IMR-90 (cell line): ENCODE data around the gene PKNOX1. TPM values are rescaled to one million over a fixed set of nuclear protein-coding genes. Genes with fewer than 3 reads are reported as not detected.
A peak's percentile ranks its signal among the peaks of the same experiment; 100 is the strongest.
"Not testable (repeated sequence)": the region's sequence is repeated elsewhere in the genome, so short reads cannot be mapped to it uniquely, and the experiment has no call there.

Source experiments
- ATAC-seq: fragments of 200-7000 bp; cut with Tn5 transposase; 2 replicates; pipeline ENCODE4 v1.9.1; 2020; ENCODE audit warnings: low read depth, mild to moderate bottlenecking, moderate library complexity
- BruUV-seq: library from RNA; stranded (reverse); fragments of 400-500 nt; replicated peaks from 2 replicates; lab custom pipeline; 2021; lab: Mats Ljungman, UMichigan
- CTCF ChIA-PET: fragments of 300-600 bp; formaldehyde crosslinking; extraction: SDS; loops from one replicate; lab custom pipeline; 2021; ENCODE audit warnings: antibody characterized with exemption; lab: Yijun Ruan, JAX
- POLR2A ChIA-PET: fragments of 300-600 bp; sonication (Branson Sonifier 250); formaldehyde crosslinking; loops from one replicate; lab custom pipeline; 2022; ENCODE audit warnings: antibody characterized with exemption; ENCODE audit not compliant: unreplicated experiment; lab: Charles Lee
- DNase-seq: peaks from one replicate; pipeline ENCODE4 v3.0.0; 2013
- H2AFZ ChIP-seq: replicated peaks from 2 replicates; pipeline ENCODE3; 2013; ENCODE audit warnings: low read length, mild to moderate bottlenecking; ENCODE audit not compliant: poor library complexity
- H2AK5ac ChIP-seq: 2 replicates; pipeline ENCODE4 v1.6.1; 2013; ENCODE audit warnings: low read depth, low read length, inconsistent platforms
- H2AK9ac ChIP-seq: replicated peaks from 2 replicates; pipeline ENCODE3; 2013; ENCODE audit warnings: mild to moderate bottlenecking, low read depth, low read length, moderate library complexity; ENCODE audit not compliant: poor library complexity
- H2BK120ac ChIP-seq: 2 replicates; pipeline ENCODE4 v1.6.1; 2013; ENCODE audit warnings: low read depth, low read length, inconsistent platforms
- H2BK15ac ChIP-seq: 3 replicates; pipeline ENCODE4 v1.6.1; 2013; ENCODE audit warnings: low read depth, low read length, inconsistent platforms
- H2BK20ac ChIP-seq: 2 replicates; pipeline ENCODE4 v1.6.1; 2013; ENCODE audit warnings: low read depth, mild to moderate bottlenecking, inconsistent platforms, low read length, moderate library complexity
- H2BK5ac ChIP-seq: 2 replicates; pipeline ENCODE4 v1.6.1; 2013; ENCODE audit warnings: mild to moderate bottlenecking, low read depth, low read length, inconsistent platforms; ENCODE audit not compliant: poor library complexity, severe bottlenecking
- H3K14ac ChIP-seq: replicated peaks from 2 replicates; pipeline ENCODE4 v1.6.1; 2013; ENCODE audit warnings: low read depth, low read length, inconsistent platforms
- H3K18ac ChIP-seq: 2 replicates; pipeline ENCODE4 v1.6.1; 2013; ENCODE audit warnings: low read depth, low read length, control low read depth
- H3K23ac ChIP-seq: 2 replicates; pipeline ENCODE4 v1.6.1; 2013; ENCODE audit warnings: low read depth, low read length, inconsistent platforms
- H3K27ac ChIP-seq: 2 replicates; pipeline ENCODE4 v1.5.1; 2013; ENCODE audit warnings: mild to moderate bottlenecking, control low read depth, low read length; ENCODE audit not compliant: insufficient read depth
- H3K27me3 ChIP-seq: 2 replicates; pipeline ENCODE4 v1.6.1; 2013; ENCODE audit warnings: low read length; ENCODE audit not compliant: control insufficient read depth, insufficient read depth
- H3K36me3 ChIP-seq: 2 replicates; pipeline ENCODE4 v1.6.1; 2013; ENCODE audit warnings: low read length, mixed read lengths; ENCODE audit not compliant: control insufficient read depth, insufficient read depth
- H3K4ac ChIP-seq: 2 replicates; pipeline ENCODE4 v1.6.1; 2013; ENCODE audit warnings: low read depth, low read length, inconsistent platforms
- H3K4me1 ChIP-seq: 2 replicates; pipeline ENCODE4 v1.6.1; 2013; ENCODE audit warnings: low read length, mixed read lengths; ENCODE audit not compliant: control insufficient read depth, insufficient read depth
- H3K4me2 ChIP-seq: 2 replicates; pipeline ENCODE4 v1.6.1; 2013; ENCODE audit warnings: low read depth, mild to moderate bottlenecking, control low read depth, low read length, moderate library complexity
- H3K4me3 ChIP-seq: 2 replicates; pipeline ENCODE4 v1.5.1; 2013; ENCODE audit warnings: low read depth, mild to moderate bottlenecking, control low read depth, low read length, moderate library complexity; ENCODE audit not compliant: insufficient read depth
- H3K56ac ChIP-seq: 2 replicates; pipeline ENCODE4 v1.6.1; 2013; ENCODE audit warnings: low read length, inconsistent platforms; ENCODE audit not compliant: insufficient read depth; ENCODE audit errors: extremely low read depth
- H3K79me1 ChIP-seq, 2 experiments: 2 replicates each; pipeline ENCODE4 v1.6.1; 2013; ENCODE audit warnings: low read length in 2 of 2, inconsistent platforms in 1 of 2, low read depth in 1 of 2
- H3K9ac ChIP-seq: 2 replicates; pipeline ENCODE4 v1.6.1; 2013; ENCODE audit warnings: low read depth, low read length, control low read depth
- H3K9me1 ChIP-seq: 2 replicates; pipeline ENCODE4 v1.6.1; 2013; ENCODE audit warnings: low read length, inconsistent platforms; ENCODE audit not compliant: insufficient read depth
- H3K9me3 ChIP-seq: 2 replicates; pipeline ENCODE4 v1.6.1; 2013; ENCODE audit warnings: low read length; ENCODE audit not compliant: control insufficient read depth, insufficient read depth
- H4K20me1 ChIP-seq: 2 replicates; pipeline ENCODE4 v1.6.1; 2013; ENCODE audit warnings: low read length, inconsistent platforms; ENCODE audit not compliant: insufficient read depth
- H4K5ac ChIP-seq: 2 replicates; pipeline ENCODE4 v1.6.1; 2013; ENCODE audit warnings: mild to moderate bottlenecking, low read depth, low read length, control low read depth
- H4K8ac ChIP-seq, 2 experiments: 2 replicates each; pipeline ENCODE4 v1.6.1; 2013; ENCODE audit warnings: low read depth in 2 of 2, low read length in 2 of 2, control low read depth in 1 of 2, inconsistent platforms in 1 of 2
- H4K91ac ChIP-seq: 2 replicates; pipeline ENCODE4 v1.6.1; 2013; ENCODE audit warnings: low read depth, low read length, inconsistent platforms; ENCODE audit not compliant: insufficient read depth
- CHD1 ChIP-seq: IDR thresholded peaks from 2 replicates; pipeline ENCODE4 v1.6.1; 2012; ENCODE audit warnings: low read depth, low read length, improper control_type of control experiment
- MAFK ChIP-seq: IDR thresholded peaks from 2 replicates; pipeline ENCODE4 v1.6.1; 2012; ENCODE audit warnings: low read depth, low read length, improper control_type of control experiment
- WGBS, 2 experiments: methylation state at CpG; one replicate each; pipeline versions ENCODE4 v1.1.5 to v1.1.7; 2013; ENCODE audit warnings: missing lambda C conversion rate in 2 of 2; ENCODE audit not compliant: insufficient read length in 1 of 2; ENCODE audit errors: extremely low coverage in 2 of 2; 5-methylcytosine and 5-hydroxymethylcytosine counted together
- dilution Hi-C: fragments of 300-500 bp; cut with HindIII; formaldehyde crosslinking; loops from one replicate; pipeline ENCODE4 v1.14.3; 2018; ENCODE audit warnings: low sequenced_read_pairs; ENCODE audit not compliant: unreplicated experiment
- in situ Hi-C: fragments of 300-500 bp; cut with MboI; formaldehyde crosslinking; loops from 3 replicates; pipeline ENCODE4 v1.14.3; 2019; ENCODE audit warnings: low sequenced_read_pairs, inconsistent platforms, mixed read lengths
- intact Hi-C: fragments of 100-400 bp; cut with micrococcal nuclease; formaldehyde crosslinking; loops from 2 replicates; pipeline ENCODE4 v1.10.0; 2022
- polyA plus RNA-seq, 3 experiments: library from polyadenylated mRNA; depleted of rRNA; stranded (reverse); fragments of >200 nt; gene quantifications; 2 replicates each; pipeline ENCODE4 v1.2.3, GENCODE V29; 2012; ENCODE audit warnings: low replicate concordance in 1 of 3
- total RNA-seq: library from RNA; depleted of rRNA; stranded (reverse); fragments of >200 nt; gene quantifications from 2 replicates; pipeline ENCODE4 v1.2.3, GENCODE V29; 2012

PKNOX1 gene
- total and polyA plus RNA-seq, 2 of the 4 experiments (the other 2 are of a cell fraction), result 35.0 to 61.0 TPM

DNA sequence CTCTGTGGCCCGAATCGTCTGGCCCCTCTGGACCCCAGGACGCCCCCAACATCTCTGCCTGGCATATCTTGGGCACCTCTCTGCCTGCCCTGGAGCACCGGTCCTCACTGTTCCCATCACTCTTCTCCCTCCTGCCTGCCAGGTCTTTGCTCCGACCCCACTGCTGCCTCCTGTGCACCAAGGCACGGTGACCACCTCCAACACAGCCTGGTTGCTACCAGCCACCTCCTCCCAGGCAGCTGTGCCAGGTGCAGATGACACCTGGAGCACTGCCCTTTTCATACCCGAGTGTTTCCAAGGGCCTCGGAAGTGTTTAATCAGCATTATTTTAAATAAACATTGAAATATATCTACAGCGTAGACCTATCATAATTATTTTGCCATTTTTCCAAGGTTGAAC is 31.3 kb downstream of the PKNOX1 start:
- no peak overlapping the region for H3K9ac ChIP-seq
- H4K8ac ChIP-seq, result no peak overlapping the region
- H2BK120ac ChIP-seq, result no peak overlapping the region
- H3K23ac ChIP-seq, result 0 out of 2 replicates have a peak overlapping the region, but pooled peaks have one; percentile 26
- ChIA-PET POLR2A (no interaction called here), CTCF (no interaction called here)
- no peak overlapping the region for H2BK15ac ChIP-seq
- intact Hi-C loops (no loop called here), dilution Hi-C loops (no loop called here), in situ Hi-C loops (no loop called here)
- no peak overlapping the region; the same call in 1 of the 2 replicates for H3K14ac ChIP-seq
- H4K5ac ChIP-seq, result no peak overlapping the region; the same call in 1 of the 2 replicates
- no peak overlapping the region for H3K18ac ChIP-seq
- no peak overlapping the region for H3K4me3 ChIP-seq
- peaks cover 3% of the 10 kb centered on the region; the same call in 1 of the 2 replicates for H4K20me1 ChIP-seq
- peaks cover 9% of the 10 kb centered on the region for H3K9me1 ChIP-seq
- ATAC-seq, result no peak
- H2AK9ac ChIP-seq, result peak overlapping the region; percentile 57
- 0 out of 2 replicates have a peak overlapping the region, but pooled peaks have one; percentile 2 for H3K27ac ChIP-seq
- no peaks in the 10 kb centered on the region for H3K9me3 ChIP-seq
- TF ChIP-seq MAFK, result peak; percentile 53
- TF ChIP-seq CHD1, result no peak
- H4K91ac ChIP-seq, result no peak overlapping the region
- peaks cover 13% of the 10 kb centered on the region for H3K36me3 ChIP-seq
- H2AK5ac ChIP-seq, result peak overlapping the region; percentile 48
- H3K4me2 ChIP-seq, result no peak overlapping the region
- no peak for DNase-seq
- no peaks in the 10 kb centered on the region for H3K27me3 ChIP-seq
- BruUV-seq, result no TSS peak
- 0 out of 2 replicates have a peak overlapping the region, but pooled peaks have one; percentile 3 for H3K4ac ChIP-seq
- H3K4me1 ChIP-seq, result peaks cover 9% of the 10 kb centered on the region
- H2BK20ac ChIP-seq, result no peak overlapping the region
- H2AFZ ChIP-seq, result no peak overlapping the region
- no peak overlapping the region for H3K56ac ChIP-seq
- 100% methylated on average over 3 of the region's 9 CpGs; no CpG with 5 or more reads in 1 of the 2 experiments for WGBS, 2 experiments
- peak overlapping the region; percentile 7 for H2BK5ac ChIP-seq
- H3K79me1 ChIP-seq, result peaks cover 29 to 65% of the 10 kb centered on the region in 2 experiments

DNA sequence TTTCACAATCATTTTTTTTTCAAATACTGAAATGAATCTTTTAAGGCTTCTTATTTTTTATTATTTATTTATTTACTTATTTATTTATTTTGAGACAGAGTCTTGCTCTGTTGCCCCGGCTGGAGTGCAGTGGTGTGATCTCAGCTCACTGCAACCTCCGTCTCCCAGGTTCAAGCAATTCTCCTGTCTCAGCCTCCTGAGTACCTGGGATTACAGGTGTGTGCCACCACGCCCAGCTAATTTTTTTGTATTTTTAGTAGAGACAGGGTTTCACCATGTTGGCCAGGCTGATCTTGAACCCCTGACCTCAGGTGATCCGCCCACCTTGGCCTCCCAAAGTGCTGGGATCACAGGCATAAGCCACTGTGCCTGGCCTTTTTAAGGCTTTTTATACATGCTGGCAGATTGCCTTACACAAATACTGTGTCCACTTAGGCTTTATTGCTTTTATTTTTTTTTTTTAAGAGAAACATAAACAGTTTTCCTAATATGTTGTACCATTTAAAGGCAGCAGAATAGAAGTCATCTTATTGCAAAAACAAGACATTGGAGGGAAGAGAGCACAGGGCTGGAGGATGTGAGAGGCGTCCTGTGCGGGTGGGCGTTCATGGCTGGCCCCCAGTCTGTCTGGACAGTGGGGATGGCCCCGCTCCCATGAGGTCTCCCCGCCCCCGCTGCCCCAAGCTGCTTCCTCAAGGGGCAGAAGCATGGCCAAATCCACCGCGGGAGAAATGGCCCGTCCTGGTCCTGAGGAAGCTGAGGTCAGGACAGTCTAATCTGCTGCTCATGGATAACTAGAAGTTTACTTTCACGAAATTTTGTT is 31.9 kb downstream of the PKNOX1 start:
- H3K9me1 ChIP-seq, BruUV-seq, in situ Hi-C loops, H3K23ac ChIP-seq, dilution Hi-C loops, intact Hi-C loops, DNase-seq, H3K4me1 ChIP-seq, H2BK20ac ChIP-seq, H3K14ac ChIP-seq, H3K4ac ChIP-seq, H3K4me3 ChIP-seq, H3K56ac ChIP-seq, H3K9me3 ChIP-seq, POLR2A ChIA-PET, H4K91ac ChIP-seq, H2AK5ac ChIP-seq, CTCF ChIA-PET, H2BK15ac ChIP-seq, H3K27me3 ChIP-seq, H4K20me1 ChIP-seq: not testable (repeated sequence)
- ATAC-seq, result peak; percentile 65
- Histone ChIP-seq H4K8ac (peak overlapping the region; percentile 16 to 86; a peak in 3 of 4 replicates), H3K79me1 (peaks cover 29 to 60% of the 10 kb centered on the region in 2 experiments), H2AFZ (peak overlapping the region; percentile 39), H3K36me3 (peaks cover 14% of the 10 kb centered on the region), H4K5ac (peak overlapping the region; percentile 46), H2BK120ac (peak overlapping the region; percentile 6; the same call in 1 of the 2 replicates), H3K4me2 (peak overlapping the region; percentile 47; the same call in 1 of the 2 replicates), H3K27ac (peak overlapping the region; percentile 75; the same call in 1 of the 2 replicates), H2BK5ac (peak overlapping the region; percentile 75), H3K18ac (peak overlapping the region; percentile 50), H3K9ac (peak overlapping the region; percentile 55; the same call in 1 of the 2 replicates), H2AK9ac (peak overlapping the region; percentile 22)
- WGBS, 2 experiments, result 35% methylated on average over 6 of the region's 14 CpGs; no CpG with 5 or more reads in 1 of the 2 experiments
